Tibial nerve (tissue), 4 donors: ENCODE data around the gene PPM1M. TPM values are rescaled to one million over a fixed set of nuclear protein-coding genes. Genes with fewer than 3 reads are reported as not detected.
A peak's percentile ranks its signal among the peaks of the same experiment; 100 is the strongest.

Source experiments
- DNase-seq, 2 donors: peaks; one replicate each; pipeline ENCODE4 v3.0.0-alpha.2; 2019; ENCODE audit warnings: low spot score in 2 of 2
- H3K27ac ChIP-seq, 4 donors: fragments of 200-600 bp; sonication (generic) in 3 of 4; one replicate each; pipeline ENCODE4 v1.5.1; 2017 to 2019; ENCODE audit warnings: mild to moderate bottlenecking in 1 of 4
- H3K27me3 ChIP-seq, 2 donors: fragments of 200-600 bp; sonication (generic) in 1 of 2; one replicate each; pipeline versions ENCODE4 v1.5.1 to v1.6.0; 2017 to 2019
- H3K36me3 ChIP-seq, 3 donors: fragments of 200-600 bp; sonication (generic); one replicate each; pipeline ENCODE4 v1.5.1; 2018 to 2019
- H3K4me1 ChIP-seq, 4 donors: fragments of 200-600 bp; sonication (generic) in 3 of 4; one replicate each; pipeline ENCODE4 v1.5.1; 2017 to 2019
- H3K4me3 ChIP-seq, 4 donors: fragments of 200-600 bp; sonication (generic) in 3 of 4; one replicate each; pipeline ENCODE4 v1.5.1; 2017 to 2019; ENCODE audit warnings: mild to moderate bottlenecking in 1 of 4, moderate library complexity in 1 of 4
- H3K9me3 ChIP-seq, 4 donors: fragments of 200-600 bp; sonication (generic) in 3 of 4; one replicate each; pipeline ENCODE4 v1.5.1; 2017 to 2019
- CTCF ChIP-seq, 5 experiments: fragments of 200-600 bp in 3 of 5; fragments of 450-650 bp in 2 of 5; sonication (generic) in 3 of 5; IDR thresholded peaks; one replicate each; pipeline ENCODE4 v1.5.1; 2016 to 2019; ENCODE audit warnings: antibody characterized with exemption in 5 of 5, mild to moderate bottlenecking in 3 of 5, moderate library complexity in 2 of 5
- EP300 ChIP-seq, 2 donors: sonication (generic); formaldehyde crosslinking; IDR thresholded peaks; one replicate each; pipeline ENCODE4 v1.6.1; 2017; ENCODE audit warnings: antibody characterized with exemption in 2 of 2, mild to moderate bottlenecking in 1 of 2
- POLR2A ChIP-seq, 2 donors: fragments of 450-650 bp; IDR thresholded peaks; one replicate each; pipeline ENCODE4 v1.6.1; 2017; ENCODE audit warnings: antibody characterized with exemption in 2 of 2, mild to moderate bottlenecking in 2 of 2, moderate library complexity in 2 of 2
- WGBS, 2 donors: methylation state at CpG; one replicate each; pipeline ENCODE4 v1.1.5; 2018; 5-methylcytosine and 5-hydroxymethylcytosine counted together
- total RNA-seq, 4 donors: library from RNA; depleted of rRNA; stranded (reverse); fragments of >200 nt; gene quantifications; one replicate each; pipeline ENCODE4 v1.1.0, GENCODE V29; 2016

PPM1M gene
- total RNA-seq, 4 donors from 2014 or later: 25.8 to 35.1 (median 27.8) TPM

- H3K9me3 ChIP-seq: no peaks in the 10 kb centered on the region
- no peaks in the 10 kb centered on the region for H3K27me3 ChIP-seq
- TF ChIP-seq CTCF (IDR thresholded peaks at IDR 0.05) (peak; percentile 19 to 68 (median 52)), EP300 (IDR thresholded peaks at IDR 0.05) (peak in 1 of 2 donors; percentile 89), POLR2A (IDR thresholded peaks at IDR 0.05) (peak; percentile 57 to 74)
- H3K4me1 ChIP-seq: peaks cover 0 to 63% (median 39%) of the 10 kb centered on the region in 4 donors
- peaks cover 0 to 13% (median 0%) of the 10 kb centered on the region in 3 donors for H3K36me3 ChIP-seq
- H3K27ac ChIP-seq: peak within 1 kb of the TSS; percentile 80 to 98 (median 91)
- peak; percentile 51 to 54 for DNase-seq
- H3K4me3 ChIP-seq: peak within 1 kb of the TSS; percentile 64 to 95 (median 81)
- 0% methylated on average over 26 to 75 of the region's 92 CpGs for WGBS, 2 donors
These were observed 6.5 kb upstream of the PPM1M start, which contains the start of gene TWF2 for GRCh38 chr3:52238761-52239701. Gene TWF2, minus strand, starts transcription at chr3:52239158. Its CDS starts 142 bp downstream, at chr3:52239016.

DNA sequence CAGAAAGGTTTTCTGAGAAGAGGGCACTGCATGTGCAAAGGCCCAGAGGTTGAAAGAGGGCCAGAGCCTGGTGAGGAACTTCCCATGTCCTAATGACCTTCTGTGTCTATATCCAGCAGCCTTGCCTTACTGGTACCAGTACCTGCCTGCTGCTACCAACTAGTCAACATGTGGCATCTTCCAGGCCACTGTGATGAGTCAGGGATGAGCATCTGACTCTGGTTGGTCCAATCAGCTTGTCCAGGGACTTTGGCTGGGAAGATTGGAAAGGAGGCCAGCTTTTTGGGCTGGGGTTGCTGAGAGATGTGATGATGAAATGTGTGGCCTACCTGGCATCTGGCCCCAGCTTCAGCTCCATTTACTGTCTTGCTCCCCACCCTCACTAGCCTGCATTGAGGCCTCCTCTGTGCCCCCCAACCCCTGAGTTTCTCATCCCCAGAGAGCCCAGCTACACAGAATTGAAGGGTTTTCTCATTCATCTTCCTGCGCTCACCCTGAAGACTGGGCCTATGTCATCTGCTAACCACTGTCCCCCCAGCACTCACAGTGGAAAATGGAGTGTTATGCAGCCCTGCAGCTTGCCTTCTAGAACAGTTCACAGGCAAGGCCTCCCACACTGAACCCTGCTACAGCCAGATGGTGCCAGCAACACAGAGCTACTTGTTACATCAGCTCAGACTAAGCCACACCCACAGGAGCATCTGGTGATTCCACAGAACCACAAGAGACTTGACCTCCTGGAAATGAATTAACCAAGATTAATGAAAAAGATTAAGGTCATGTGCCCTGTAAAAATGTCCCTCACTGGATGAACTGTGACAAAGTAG lies 5.3 kb upstream of the PPM1M start:
- H3K4me3 ChIP-seq: peak overlapping the region in 1 of 4 donors; percentile 64
- DNase-seq: peak; percentile 54 to 75
- peak overlapping the region in 2 of 4 donors; percentile 92 to 98 for H3K27ac ChIP-seq
- TF ChIP-seq POLR2A (IDR thresholded peaks at IDR 0.05): no peak
- TF ChIP-seq CTCF (IDR thresholded peaks at IDR 0.05): no peak
- TF ChIP-seq EP300 (IDR thresholded peaks at IDR 0.05): peak in 1 of 2 donors; percentile 17
- WGBS, 2 donors: 90 to 91% methylated on average over 1 of the region's 1 CpG
- no peaks in the 10 kb centered on the region for H3K9me3 ChIP-seq
- peaks cover 0 to under 1% (median 0%) of the 10 kb centered on the region in 3 donors for H3K36me3 ChIP-seq
- peaks cover 0 to 64% (median 45%) of the 10 kb centered on the region in 4 donors for H3K4me1 ChIP-seq
- no peaks in the 10 kb centered on the region for H3K27me3 ChIP-seq

GRCh38 chr3:52240886-52241370 lies 4.6 kb upstream of the PPM1M start:
- Histone ChIP-seq H3K36me3 (no peaks in the 10 kb centered on the region), H3K9me3 (no peaks in the 10 kb centered on the region), H3K27ac (peak overlapping the region in 2 of 4 donors; percentile 92 to 98), H3K27me3 (no peaks in the 10 kb centered on the region), H3K4me3 (no peak overlapping the region), H3K4me1 (peaks cover 0 to 60% (median 40%) of the 10 kb centered on the region in 4 donors)
- TF ChIP-seq POLR2A (IDR thresholded peaks at IDR 0.05) (no peak), CTCF (IDR thresholded peaks at IDR 0.05) (no peak), EP300 (IDR thresholded peaks at IDR 0.05) (no peak)
- no peak for DNase-seq
- 86% methylated on average over 4 of the region's 4 CpGs for WGBS, 2 donors

DNA sequence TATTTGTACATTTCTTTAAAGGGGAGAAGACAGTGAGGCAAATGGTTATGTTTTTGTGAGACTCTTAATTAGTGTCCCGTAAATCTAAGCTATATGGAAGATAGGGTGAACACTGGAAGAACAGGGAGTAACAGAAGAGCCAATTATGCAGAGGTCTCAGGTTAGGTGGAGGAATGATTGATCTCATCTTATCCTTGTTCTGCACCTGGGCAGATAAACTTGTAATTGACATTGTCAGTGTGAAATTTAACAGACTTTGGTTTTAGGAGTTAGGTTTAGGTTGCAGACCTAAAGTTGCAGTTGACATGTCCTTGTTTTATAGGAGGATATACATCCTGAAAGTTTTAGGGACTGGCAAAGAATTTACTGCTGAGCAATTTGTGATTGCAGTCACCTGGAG lies 3.5 kb upstream of the PPM1M start:
- DNase-seq: no peak
- Histone ChIP-seq H3K4me1 (peaks cover 0 to 60% (median 35%) of the 10 kb centered on the region in 4 donors), H3K9me3 (no peaks in the 10 kb centered on the region), H3K27ac (no peak overlapping the region), H3K4me3 (no peak overlapping the region), H3K27me3 (no peaks in the 10 kb centered on the region), H3K36me3 (no peaks in the 10 kb centered on the region)
- 74 to 84% methylated on average over 1 of the region's 1 CpG for WGBS, 2 donors
- TF ChIP-seq CTCF (IDR thresholded peaks at IDR 0.05) (no peak), EP300 (IDR thresholded peaks at IDR 0.05) (no peak), POLR2A (IDR thresholded peaks at IDR 0.05) (no peak)
